Testis (tissue), 2 donors: ENCODE results near the gene HIF3A.

Experiments used
- CTCF ChIP-seq, 3 experiments: fragments of 450-650 bp in 2 of 3; fragments of 200-600 bp in 1 of 3; sonication (generic) in 1 of 3; IDR thresholded peaks; one replicate each; pipeline ENCODE4 v1.5.1; 2016 to 2019; ENCODE audit warnings: antibody characterized with exemption in 3 of 3, mild to moderate bottlenecking in 2 of 3, moderate library complexity in 1 of 3
- POLR2A ChIP-seq: fragments of 450-650 bp; IDR thresholded peaks from one replicate; pipeline ENCODE4 v1.6.1; 2017; ENCODE audit warnings: antibody characterized with exemption, mild to moderate bottlenecking, moderate library complexity

DNA sequence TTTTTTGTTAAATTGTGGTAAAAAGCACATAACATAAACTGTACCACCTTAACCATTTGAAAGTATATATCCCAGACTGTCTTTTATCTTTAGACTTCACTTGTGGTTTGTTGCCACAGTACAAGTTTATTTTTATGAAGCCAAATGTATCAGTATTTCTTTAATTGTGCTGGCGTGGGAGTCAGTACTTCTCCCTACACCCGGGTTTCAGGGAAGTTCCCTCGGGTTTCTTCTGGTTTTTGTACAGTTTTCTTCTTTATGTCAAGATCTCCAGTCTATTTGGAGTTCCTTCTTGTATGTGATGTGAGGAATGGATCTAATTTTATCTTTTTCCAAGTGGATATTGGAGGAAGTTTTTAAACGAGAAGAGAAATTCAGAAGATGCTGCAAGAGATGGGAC, 96.0 kb downstream of the HIF3A start:
- no peak for TF ChIP-seq POLR2A
- no peak for TF ChIP-seq CTCF (IDR thresholded peaks at IDR 0.05)
